Tongue (tissue), 2 donors: Measurements from ENCODE around the gene SOX8. TPM values are rescaled to one million over a fixed set of nuclear protein-coding genes. Genes with fewer than 3 reads are reported as not detected.
"Not testable (repeated sequence)": the region's sequence is repeated elsewhere in the genome, so short reads cannot be mapped to it uniquely, and the experiment has no call there.

ENCODE experiments used
- DNase-seq: peaks from one replicate; pipeline ENCODE4 v3.0.0-alpha.2; 2015
- total RNA-seq: library from RNA; depleted of rRNA; stranded (reverse); fragments of >200 nt; gene quantifications from one replicate; pipeline ENCODE4 v1.2.3, GENCODE V29; 2014

SOX8 gene
- total RNA-seq, 1 donor from 2014 or later, result 55.6 TPM

GRCh38 chr16:955766-956165 is 25.8 kb upstream of the SOX8 start:
- DNase-seq, result not testable (repeated sequence)

- DNase-seq, result no peak
These were observed 22.1 kb upstream of the SOX8 start for GRCh38 chr16:959232-960040.

- DNase-seq, result no peak
These were observed 19.2 kb upstream of the SOX8 start for GRCh38 chr16:962366-962765.

GRCh38 chr16:962901-963814 is 18.4 kb upstream of the SOX8 start:
- no peak for DNase-seq

GRCh38 chr16:963913-964312 is 17.7 kb upstream of the SOX8 start:
- no peak for DNase-seq

GRCh38 chr16:964356-965035 is 17.1 kb upstream of the SOX8 start:
- peak; percentile 68 for DNase-seq

- DNase-seq, result no peak
These were observed 16.6 kb upstream of the SOX8 start for GRCh38 chr16:965036-965395.

GRCh38 chr16:965487-965886 is 16.1 kb upstream of the SOX8 start:
- DNase-seq, result no peak

- no peak for DNase-seq
These were observed 15.5 kb upstream of the SOX8 start for GRCh38 chr16:966035-966434.

- no peak for DNase-seq
These were observed 15.1 kb upstream of the SOX8 start for GRCh38 chr16:966505-966904.

- DNase-seq, result no peak
These were observed 14.5 kb upstream of the SOX8 start for GRCh38 chr16:967077-967541.

GRCh38 chr16:967546-968295 is 13.8 kb upstream of the SOX8 start:
- DNase-seq, result no peak

- DNase-seq, result no peak
These were observed 12.9 kb upstream of the SOX8 start for GRCh38 chr16:968620-969019.

- DNase-seq, result peak; percentile 71
These were observed 11.8 kb upstream of the SOX8 start for GRCh38 chr16:969508-970385.

- DNase-seq, result no peak
These were observed 11.2 kb upstream of the SOX8 start for GRCh38 chr16:970386-970765.

- peak; percentile 97 for DNase-seq
These were observed 10.6 kb upstream of the SOX8 start, which contains the start of gene LMF1 for GRCh38 chr16:970766-971581. TSS of gene LMF1 (minus strand) at chr16:970984. CDS start at chr16:970980, 4 bp downstream.

- no peak for DNase-seq
These were observed 10.0 kb upstream of the SOX8 start for GRCh38 chr16:971582-971905.

- no peak for DNase-seq
These were observed 9.6 kb upstream of the SOX8 start for GRCh38 chr16:971981-972315.

- peak; percentile 73 for DNase-seq
These were observed 9.1 kb upstream of the SOX8 start for GRCh38 chr16:972316-973002.

- DNase-seq, result no peak
These were observed 8.2 kb upstream of the SOX8 start for GRCh38 chr16:973366-973765.
